Lung (tissue), 12 donors: Measurements from ENCODE around the gene NOL8. TPM values are rescaled to one million over a fixed set of nuclear protein-coding genes. Genes with fewer than 3 reads are reported as not detected.

Experiments
- ATAC-seq: fragments of 200-7000 bp; cut with Tn5 transposase; one replicate; pipeline ENCODE4 v1.9.1; 2020; ENCODE audit warnings: moderate number of reproducible peaks; ENCODE audit not compliant: insufficient read depth, low FRiP score
- DNase-seq, 3 donors: peaks; one replicate each; pipeline ENCODE4 v3.0.0-alpha.2; 2013 to 2017
- H3K27ac ChIP-seq, 2 donors: one replicate each; pipeline ENCODE4 v1.5.1; 2013; ENCODE audit warnings: mild to moderate bottlenecking in 2 of 2, moderate library complexity in 2 of 2, control low read depth in 1 of 2, inconsistent platforms in 1 of 2, low read depth in 1 of 2, low read length in 1 of 2
- H3K27me3 ChIP-seq, 3 donors: one replicate each; pipeline ENCODE4 v1.5.1; 2013; ENCODE audit warnings: low read length in 2 of 3; ENCODE audit not compliant: control insufficient read depth in 3 of 3, insufficient read depth in 3 of 3
- H3K36me3 ChIP-seq, 4 donors: one replicate each; pipeline ENCODE4 v1.5.1; 2013; ENCODE audit warnings: low read length in 4 of 4, mild to moderate bottlenecking in 1 of 4, moderate library complexity in 1 of 4; ENCODE audit not compliant: control insufficient read depth in 4 of 4, insufficient read depth in 4 of 4
- H3K4me1 ChIP-seq, 5 donors: one replicate each; pipeline ENCODE4 v1.5.1; 2013; ENCODE audit warnings: low read length in 5 of 5, mild to moderate bottlenecking in 2 of 5, moderate library complexity in 1 of 5; ENCODE audit not compliant: control insufficient read depth in 5 of 5, insufficient read depth in 5 of 5
- H3K4me3 ChIP-seq: one replicate; pipeline ENCODE4 v1.5.1; 2013; ENCODE audit warnings: mild to moderate bottlenecking, control low read depth, moderate library complexity
- H3K9ac ChIP-seq, 2 donors: one replicate each; pipeline ENCODE4 v1.5.1; 2013; ENCODE audit warnings: low read length in 2 of 2, control low read depth in 1 of 2; ENCODE audit not compliant: insufficient read depth in 1 of 2
- H3K9me3 ChIP-seq, 4 donors: one replicate each; pipeline ENCODE4 v1.5.1; 2013; ENCODE audit warnings: low read length in 3 of 4, mild to moderate bottlenecking in 1 of 4, moderate library complexity in 1 of 4; ENCODE audit not compliant: control insufficient read depth in 4 of 4, insufficient read depth in 3 of 4
- CTCF ChIP-seq: IDR thresholded peaks from 2 replicates; pipeline ENCODE4 v1.5.1; 2012; ENCODE audit warnings: mild to moderate bottlenecking; ENCODE audit errors: control extremely low read depth, extremely low read depth
- WGBS, 2 donors: extraction: QIAGEN DNeasy Blood & Tissue Kit; methylation state at CpG; one replicate each; pipeline ENCODE4 v1.1.7; 2013; 5-methylcytosine and 5-hydroxymethylcytosine counted together
- polyA plus RNA-seq, 2 donors: library from polyadenylated mRNA; stranded (reverse); fragments of 200-250 nt; gene quantifications; one replicate each; pipeline ENCODE4 v1.2.1, GENCODE V29; 2013
- total RNA-seq, 2 donors: library from RNA; depleted of rRNA in 1 of 2; stranded (reverse); fragments of >200 nt in 1 of 2; gene quantifications; one replicate each; pipeline ENCODE4 v1.2.1, GENCODE V29; 2014 to 2021
- donor health status: control.
- donor health status: control.
- donor health status: Bipolar disorder and iron deficiency.
- donor health status: healthy.
- donor health status: DM: yes; HTN: yes; CAD: no.

The NOL8 gene
- total and polyA plus RNA-seq, 4 donors = 14.1 to 42.0 (median 26.3) TPM

GRCh38 chr9:92297611-92298010, 27.5 kb downstream of the NOL8 start:
- H3K27me3 ChIP-seq = no peaks in the 10 kb centered on the region
- DNase-seq = no peak
- peaks cover under 1 to 15% (median 4%) of the 10 kb centered on the region in 5 donors for H3K4me1 ChIP-seq
- no peaks in the 10 kb centered on the region for H3K9me3 ChIP-seq
- no peak for TF ChIP-seq CTCF
- ATAC-seq = no peak
- no peak overlapping the region for H3K9ac ChIP-seq
- H3K36me3 ChIP-seq = peaks cover 7 to 33% (median 15%) of the 10 kb centered on the region in 4 donors
- 81 to 87% methylated on average over 3 of the region's 3 CpGs for WGBS, 2 donors
- H3K27ac ChIP-seq = no peak overlapping the region
- H3K4me3 ChIP-seq = no peak overlapping the region

- Histone ChIP-seq H3K9me3 (no peaks in the 10 kb centered on the region), H3K4me3 (no peak overlapping the region), H3K27ac (no peak overlapping the region), H3K36me3 (peaks cover 2 to 24% (median 8%) of the 10 kb centered on the region in 4 donors), H3K4me1 (peaks cover 6 to 21% (median 10%) of the 10 kb centered on the region in 5 donors), H3K9ac (no peak overlapping the region), H3K27me3 (no peaks in the 10 kb centered on the region)
- no peak for TF ChIP-seq CTCF
- DNase-seq (peak in 2 of 3 donors; percentile 14 to 32), ATAC-seq (no peak)
- 20 to 65% methylated on average over 4 of the region's 4 CpGs for WGBS, 2 donors
Observed at GRCh38 chr9:92295827-92296258, 29.3 kb downstream of the NOL8 start.

GRCh38 chr9:92295240-92295790, 29.8 kb downstream of the NOL8 start:
- 81 to 84% methylated on average over 7 of the region's 7 CpGs for WGBS, 2 donors
- Histone ChIP-seq H3K27me3 (no peaks in the 10 kb centered on the region), H3K4me1 (peaks cover 6 to 21% (median 10%) of the 10 kb centered on the region in 5 donors), H3K36me3 (peaks cover 0 to 23% (median 6%) of the 10 kb centered on the region in 4 donors), H3K9me3 (no peaks in the 10 kb centered on the region), H3K27ac (no peak overlapping the region), H3K9ac (no peak overlapping the region), H3K4me3 (no peak overlapping the region)
- TF ChIP-seq CTCF = no peak
- DNase-seq (peak in 2 of 3 donors; percentile 5 to 9), ATAC-seq (no peak)
